Uterus (tissue), 4 donors: ENCODE data around the gene ACSM4. TPM values are rescaled to one million over a fixed set of nuclear protein-coding genes. Genes with fewer than 3 reads are reported as not detected.

Source experiments
- DNase-seq, 2 donors: peaks; one replicate each; pipeline ENCODE4 v3.0.0-alpha.2; 2019 to 2020
- H3K27ac ChIP-seq, 2 donors: fragments of 200-600 bp; sonication (generic); 1 replicate in 1 of 2; 2 replicates in 1 of 2; pipeline ENCODE4 v1.5.1; 2016 to 2018
- H3K27me3 ChIP-seq, 2 donors: fragments of 200-600 bp; sonication (generic); one replicate each; pipeline ENCODE4 v1.5.1; 2018 to 2019; ENCODE audit warnings: control low read depth in 1 of 2
- H3K36me3 ChIP-seq, 2 donors: fragments of 200-600 bp; sonication (generic); one replicate each; pipeline ENCODE4 v1.5.1; 2019; ENCODE audit warnings: control low read depth in 1 of 2
- H3K4me1 ChIP-seq, 2 donors: fragments of 200-600 bp; sonication (generic); one replicate each; pipeline ENCODE4 v1.5.1; 2018 to 2019; ENCODE audit warnings: control low read depth in 1 of 2
- H3K4me3 ChIP-seq, 2 donors: fragments of 200-600 bp; sonication (generic); 1 replicate in 1 of 2; 2 replicates in 1 of 2; pipeline ENCODE4 v1.5.1; 2018 to 2019; ENCODE audit warnings: mild to moderate bottlenecking in 1 of 2
- H3K9me3 ChIP-seq, 2 donors: fragments of 200-600 bp; sonication (generic); one replicate each; pipeline ENCODE4 v1.5.1; 2019; ENCODE audit warnings: control low read depth in 1 of 2
- POLR2A ChIP-seq, 2 donors: fragments of 450-650 bp; IDR thresholded peaks; one replicate each; pipeline ENCODE4 v1.6.1; 2016; ENCODE audit warnings: antibody characterized with exemption in 2 of 2, mild to moderate bottlenecking in 1 of 2, moderate library complexity in 1 of 2
- intact Hi-C: fragments of 100-400 bp; cut with DNase I; formaldehyde crosslinking; loops from one replicate; pipeline ENCODE4 v1.15.1; 2023; ENCODE audit warnings: low total_unique reads
- total RNA-seq, 4 donors: library from RNA; depleted of rRNA in 3 of 4; stranded (reverse); fragments of >200 nt in 3 of 4; gene quantifications; one replicate each; pipeline versions ENCODE4 v1.1.0 to v1.2.4, GENCODE V29; 2014 to 2023
- TF ChIP-seq, protein P1 (sequence below), 4 experiments: fragments of 200-600 bp in 2 of 4; fragments of 450-650 bp in 2 of 4; sonication (generic) in 2 of 4; IDR thresholded peaks; one replicate each; pipeline ENCODE4 v1.5.1; 2016 to 2019; ENCODE audit warnings: antibody characterized with exemption in 4 of 4, mild to moderate bottlenecking in 2 of 4, moderate library complexity in 1 of 4
- donor health status: DM: yes; HTN: yes; CAD: no.

The ACSM4 gene
- total RNA-seq, 4 donors from 2014 or later: not detected

GRCh38 chr12:7293670-7294069 lies 10.2 kb upstream of the ACSM4 start:
- intact Hi-C loops: no loop called here
- DNase-seq: no peak
- H3K4me3 ChIP-seq: no peak overlapping the region
- H3K27ac ChIP-seq: no peak overlapping the region
- no peak for TF ChIP-seq POLR2A (IDR thresholded peaks at IDR 0.05)
- TF ChIP-seq, protein P1, sequence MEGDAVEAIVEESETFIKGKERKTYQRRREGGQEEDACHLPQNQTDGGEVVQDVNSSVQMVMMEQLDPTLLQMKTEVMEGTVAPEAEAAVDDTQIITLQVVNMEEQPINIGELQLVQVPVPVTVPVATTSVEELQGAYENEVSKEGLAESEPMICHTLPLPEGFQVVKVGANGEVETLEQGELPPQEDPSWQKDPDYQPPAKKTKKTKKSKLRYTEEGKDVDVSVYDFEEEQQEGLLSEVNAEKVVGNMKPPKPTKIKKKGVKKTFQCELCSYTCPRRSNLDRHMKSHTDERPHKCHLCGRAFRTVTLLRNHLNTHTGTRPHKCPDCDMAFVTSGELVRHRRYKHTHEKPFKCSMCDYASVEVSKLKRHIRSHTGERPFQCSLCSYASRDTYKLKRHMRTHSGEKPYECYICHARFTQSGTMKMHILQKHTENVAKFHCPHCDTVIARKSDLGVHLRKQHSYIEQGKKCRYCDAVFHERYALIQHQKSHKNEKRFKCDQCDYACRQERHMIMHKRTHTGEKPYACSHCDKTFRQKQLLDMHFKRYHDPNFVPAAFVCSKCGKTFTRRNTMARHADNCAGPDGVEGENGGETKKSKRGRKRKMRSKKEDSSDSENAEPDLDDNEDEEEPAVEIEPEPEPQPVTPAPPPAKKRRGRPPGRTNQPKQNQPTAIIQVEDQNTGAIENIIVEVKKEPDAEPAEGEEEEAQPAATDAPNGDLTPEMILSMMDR (IDR thresholded peaks at IDR 0.05): no peak
- H3K27me3 ChIP-seq: no peaks in the 10 kb centered on the region
- H3K36me3 ChIP-seq: no peaks in the 10 kb centered on the region
- H3K4me1 ChIP-seq: no peaks in the 10 kb centered on the region
- no peaks in the 10 kb centered on the region for H3K9me3 ChIP-seq

DNA sequence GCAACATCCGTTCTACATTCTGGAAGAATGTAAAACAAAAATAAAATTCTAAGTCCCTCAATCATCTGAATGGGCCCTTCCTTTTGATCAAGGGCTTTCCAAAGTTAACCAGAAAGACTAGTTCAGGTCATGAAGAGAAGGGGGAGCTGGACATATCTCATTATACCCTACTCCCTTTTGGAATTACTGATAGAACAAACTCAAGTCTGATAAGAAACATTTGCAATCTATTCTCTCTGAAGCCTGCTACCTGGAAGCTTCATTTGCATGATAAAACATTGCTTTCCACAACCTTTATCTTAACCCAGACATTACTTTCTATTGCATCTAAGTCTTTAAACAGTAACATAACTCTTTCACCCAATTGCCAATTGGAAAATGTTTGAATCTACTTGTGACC lies 8.3 kb upstream of the ACSM4 start:
- Histone ChIP-seq H3K27me3 (no peaks in the 10 kb centered on the region), H3K4me3 (no peak overlapping the region), H3K36me3 (no peaks in the 10 kb centered on the region), H3K27ac (no peak overlapping the region), H3K9me3 (no peaks in the 10 kb centered on the region), H3K4me1 (no peaks in the 10 kb centered on the region)
- no peak for DNase-seq
- TF ChIP-seq, protein P1 (IDR thresholded peaks at IDR 0.05): no peak
- TF ChIP-seq POLR2A (IDR thresholded peaks at IDR 0.05): no peak
- intact Hi-C loops: no loop called here

GRCh38 chr12:7297865-7298264 lies 6.0 kb upstream of the ACSM4 start:
- intact Hi-C loops: no loop called here
- H3K9me3 ChIP-seq: no peaks in the 10 kb centered on the region
- no peak overlapping the region for H3K27ac ChIP-seq
- TF ChIP-seq, protein P1 (IDR thresholded peaks at IDR 0.05): no peak
- no peaks in the 10 kb centered on the region for H3K27me3 ChIP-seq
- H3K4me1 ChIP-seq: no peaks in the 10 kb centered on the region
- DNase-seq: no peak
- H3K4me3 ChIP-seq: no peak overlapping the region
- H3K36me3 ChIP-seq: no peaks in the 10 kb centered on the region

- H3K4me1 ChIP-seq: no peaks in the 10 kb centered on the region
- intact Hi-C loops: no loop called here
- H3K9me3 ChIP-seq: no peaks in the 10 kb centered on the region
- H3K27ac ChIP-seq: no peak overlapping the region
- TF ChIP-seq, protein P1 (IDR thresholded peaks at IDR 0.05): no peak
- no peak for TF ChIP-seq POLR2A (IDR thresholded peaks at IDR 0.05)
- H3K4me3 ChIP-seq: no peak overlapping the region
- H3K36me3 ChIP-seq: no peaks in the 10 kb centered on the region
- DNase-seq: no peak
- no peaks in the 10 kb centered on the region for H3K27me3 ChIP-seq
Observed at GRCh38 chr12:7302266-7302986, 1.4 kb upstream of the ACSM4 start.

- H3K4me3 ChIP-seq: no peak overlapping the region
- H3K27me3 ChIP-seq: no peaks in the 10 kb centered on the region
- H3K9me3 ChIP-seq: no peaks in the 10 kb centered on the region
- H3K36me3 ChIP-seq: no peaks in the 10 kb centered on the region
- no peak for TF ChIP-seq POLR2A (IDR thresholded peaks at IDR 0.05)
- TF ChIP-seq, protein P1 (IDR thresholded peaks at IDR 0.05): no peak
- no peak for DNase-seq
- no peak overlapping the region for H3K27ac ChIP-seq
- H3K4me1 ChIP-seq: no peaks in the 10 kb centered on the region
- intact Hi-C loops: no loop called here
Observed at GRCh38 chr12:7303230-7303629, 642 bp upstream of the ACSM4 start.
